ENCODE data around the gene HCN3.

HCN3 gene

GRCh38 chr1:155322953-155323728, 45.9 kb downstream of the HCN3 start:
- Histone ChIP-seq H3K4me1 (ENCODE audit: control insufficient read depth, insufficient read depth, low read length) (0 out of 2 replicates have a peak, but pooled peaks cover 3% of the 10 kb centered on the region), H3K27ac (ENCODE audit: extremely low read depth, low read depth, low read length) (peak overlapping the region; percentile 85)
- TF ChIP-seq REST (tag by site-specific recombination; IDR thresholded peaks at IDR 0.05) (peak; percentile 36; the same call in 1 of the 2 replicates), GLIS2 (tag by site-specific recombination; IDR thresholded peaks at IDR 0.05) (peak; percentile 93), PRDM1 (tag by site-specific recombination; IDR thresholded peaks at IDR 0.05) (no peak), BCL11A (tag by site-specific recombination; IDR thresholded peaks at IDR 0.05; ENCODE audit: low read depth) (peak; percentile 74), ZNF174 (tag by site-specific recombination; IDR thresholded peaks at IDR 0.05) (no peak), ZNF112 (tag by site-specific recombination; IDR thresholded peaks at IDR 0.05) (no peak), ZNF768 (tag by site-specific recombination; IDR thresholded peaks at IDR 0.05) (no peak), SCRT2 (tag by site-specific recombination; IDR thresholded peaks at IDR 0.05) (peak; percentile 24; the same call in 1 of the 2 replicates), ZNF48 (tag by site-specific recombination; IDR thresholded peaks at IDR 0.05) (no peak), ZNF175 (tag by site-specific recombination; IDR thresholded peaks at IDR 0.05) (no peak), SALL2 (tag by site-specific recombination; IDR thresholded peaks at IDR 0.05; ENCODE audit: borderline replicate concordance) (no peak), ZSCAN23 (tag by site-specific recombination; IDR thresholded peaks at IDR 0.05) (no peak; the same call in 1 of the 2 replicates), ZBTB21 (tag by site-specific recombination; IDR thresholded peaks at IDR 0.05) (no peak), SP2 (tag by site-specific recombination; IDR thresholded peaks at IDR 0.05) (peak; percentile 95), CTCF (tag by site-specific recombination; IDR thresholded peaks at IDR 0.05) (peak; percentile 97), TRIM28 (IDR thresholded peaks at IDR 0.05; ENCODE audit: borderline replicate concordance, low read length) (no peak), ZNF23 (tag by site-specific recombination; IDR thresholded peaks at IDR 0.05; ENCODE audit: borderline replicate concordance) (no peak), HOXD13 (CRISPR knock-in tag; IDR thresholded peaks at IDR 0.05; ENCODE audit: borderline replicate concordance) (no peak), REPIN1 (tag by site-specific recombination; IDR thresholded peaks at IDR 0.05; ENCODE audit: low read depth) (no peak), ZNF707 (tag by site-specific recombination; IDR thresholded peaks at IDR 0.05) (no peak), ZIC2 (tag by site-specific recombination; IDR thresholded peaks at IDR 0.05) (no peak; the same call in none of the 2 replicates), ZNF184 (tag by site-specific recombination; IDR thresholded peaks at IDR 0.05) (no peak), ZNF664 (tag by site-specific recombination; IDR thresholded peaks at IDR 0.05) (no peak), ZNF214 (tag by site-specific recombination; IDR thresholded peaks at IDR 0.05; ENCODE audit: borderline replicate concordance) (no peak), ZNF248 (tag by site-specific recombination; IDR thresholded peaks at IDR 0.05) (no peak), ZNF843 (tag by site-specific recombination; IDR thresholded peaks at IDR 0.05) (no peak), ZNF266 (tag by site-specific recombination; IDR thresholded peaks at IDR 0.05; ENCODE audit: low read depth) (no peak), ZNF521 (tag by site-specific recombination; IDR thresholded peaks at IDR 0.05) (no peak), ZNF830 (tag by site-specific recombination; IDR thresholded peaks at IDR 0.05; ENCODE audit: low read depth) (no peak), ZNF2 (tag by site-specific recombination; IDR thresholded peaks at IDR 0.05) (peak; percentile 84), ZNF76 (tag by site-specific recombination; IDR thresholded peaks at IDR 0.05; ENCODE audit: borderline replicate concordance, low read depth) (peak; percentile 85), ZBTB7A (tag by site-specific recombination; IDR thresholded peaks at IDR 0.05; ENCODE audit: low read depth) (peak; percentile 82; the same call in 1 of the 2 replicates)
- TF ChIP-seq, protein P1, sequence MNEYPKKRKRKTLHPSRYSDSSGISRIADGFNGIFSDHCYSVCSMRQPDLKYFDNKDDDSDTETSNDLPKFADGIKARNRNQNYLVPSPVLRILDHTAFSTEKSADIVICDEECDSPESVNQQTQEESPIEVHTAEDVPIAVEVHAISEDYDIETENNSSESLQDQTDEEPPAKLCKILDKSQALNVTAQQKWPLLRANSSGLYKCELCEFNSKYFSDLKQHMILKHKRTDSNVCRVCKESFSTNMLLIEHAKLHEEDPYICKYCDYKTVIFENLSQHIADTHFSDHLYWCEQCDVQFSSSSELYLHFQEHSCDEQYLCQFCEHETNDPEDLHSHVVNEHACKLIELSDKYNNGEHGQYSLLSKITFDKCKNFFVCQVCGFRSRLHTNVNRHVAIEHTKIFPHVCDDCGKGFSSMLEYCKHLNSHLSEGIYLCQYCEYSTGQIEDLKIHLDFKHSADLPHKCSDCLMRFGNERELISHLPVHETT (tag by site-specific recombination; IDR thresholded peaks at IDR 0.05) = peak; percentile 42; the same call in 1 of the 2 replicates

More at GRCh38 chr1:155322953-155323728, 45.9 kb downstream of the HCN3 start:
- CTCF ChIA-PET = interaction anchor here (0.5 to 8.4 kb wide), 20 partner anchors 12 to 232 kb away, joined by 3 to 77 read pairs (median 3); partner anchors contain the start of genes HCN3, MTX1 and THBS3
- Histone ChIP-seq H3K9me3 (ENCODE audit: control insufficient read depth, insufficient read depth, low read depth, low read length) (no peaks in the 10 kb centered on the region), H3K36me3 (ENCODE audit: control insufficient read depth in 2 of 2, insufficient read depth in 1 of 2, low read length in 2 of 2) (peaks cover 8 to 62% of the 10 kb centered on the region in 2 experiments; a peak in 2 of 3 replicates), H3K4me3 (ENCODE audit: low read depth, low read length) (peak overlapping the region; percentile 86)
- POLR2A ChIA-PET = interaction anchor here (0.6 to 4.4 kb wide), 18 partner anchors 10 to 286 kb away, joined by 3 to 32 read pairs (median 4); partner anchors contain the start of genes ASH1L, CLK2, ENTREP3 and FDPS

All from HEK293 (cell line).